Left kidney (tissue), 8 donors: ENCODE data around the gene PNLIPRP2. TPM values are rescaled to one million over a fixed set of nuclear protein-coding genes. Genes with fewer than 3 reads are reported as not detected.

Experiments
- DNase-seq: peaks from one replicate; pipeline ENCODE4 v3.0.0-alpha.2; 2013
- long read RNA-seq, 8 donors: transcript quantifications; one replicate each; lab custom pipeline, GENCODE V29; 2026
- polyA plus RNA-seq: library from polyadenylated mRNA; unstranded; fragments of 120-200 nt; gene quantifications from one replicate; pipeline ENCODE4 v1.2.1, GENCODE V29; 2013; ENCODE audit not compliant: insufficient read length

Gene PNLIPRP2
- polyA plus RNA-seq, result not detected
- long read RNA-seq, donor 1, result 0 reads
- long read RNA-seq, donor 2, result 0 reads
- long read RNA-seq, donor 3, result 0 reads
- long read RNA-seq, donor 4, result 0 reads
- long read RNA-seq, donor 5, result 0 reads
- long read RNA-seq, donor 6, result 0 reads
- long read RNA-seq, donor 7, result 0 reads
- long read RNA-seq, donor 8, result 0 reads

DNA sequence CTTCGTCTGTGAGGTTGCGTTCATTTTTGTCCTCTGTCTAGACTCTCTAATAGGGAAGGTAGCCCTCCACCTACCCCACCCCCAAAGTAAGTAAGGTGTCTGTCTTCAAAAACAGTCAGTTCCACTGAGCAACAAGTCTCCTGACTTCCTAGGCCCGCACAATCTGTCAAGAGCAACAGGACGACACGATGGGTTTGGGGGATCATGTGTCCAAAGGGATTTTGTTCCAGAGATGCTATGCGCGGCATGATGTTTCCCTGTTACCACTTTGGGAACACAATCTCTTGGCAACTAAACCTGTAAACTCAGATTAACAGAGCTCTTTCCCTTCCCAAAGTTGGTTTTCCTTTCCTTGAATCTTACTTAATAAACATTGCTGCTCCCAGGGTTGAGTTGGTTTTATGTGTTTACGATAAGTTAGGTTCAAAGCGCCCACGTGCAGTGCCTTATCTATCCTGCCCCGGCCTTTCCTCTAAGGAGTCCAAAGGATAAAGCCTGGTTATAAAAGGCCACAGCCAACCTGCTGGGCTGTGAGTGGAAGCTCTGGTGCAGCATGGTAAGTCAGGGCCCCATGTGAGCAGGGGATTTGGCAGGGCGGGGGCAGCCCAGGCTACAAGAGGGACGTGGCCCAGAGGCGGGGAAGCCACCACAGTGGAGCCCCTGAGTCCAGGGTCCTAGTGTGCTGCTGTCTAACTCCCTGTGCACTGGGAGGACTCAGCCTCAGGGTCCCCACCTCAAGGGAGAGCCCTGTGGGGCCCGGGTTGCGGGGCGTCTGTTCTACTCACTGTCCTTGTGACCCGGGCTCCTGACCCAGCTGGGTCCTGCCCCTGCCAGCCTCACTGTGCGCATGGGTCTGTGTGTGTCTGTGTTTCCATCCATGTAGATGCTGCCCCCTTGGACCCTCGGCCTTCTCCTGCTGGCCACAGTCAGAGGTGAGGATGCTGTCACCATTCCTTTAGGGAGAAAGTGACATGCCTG is at the start of gene PNLIPRP2:
PNLIPRP2 (plus strand) TSS at position 531 of the 978 bp plus-strand sequence.
- no peak for DNase-seq

DNA sequence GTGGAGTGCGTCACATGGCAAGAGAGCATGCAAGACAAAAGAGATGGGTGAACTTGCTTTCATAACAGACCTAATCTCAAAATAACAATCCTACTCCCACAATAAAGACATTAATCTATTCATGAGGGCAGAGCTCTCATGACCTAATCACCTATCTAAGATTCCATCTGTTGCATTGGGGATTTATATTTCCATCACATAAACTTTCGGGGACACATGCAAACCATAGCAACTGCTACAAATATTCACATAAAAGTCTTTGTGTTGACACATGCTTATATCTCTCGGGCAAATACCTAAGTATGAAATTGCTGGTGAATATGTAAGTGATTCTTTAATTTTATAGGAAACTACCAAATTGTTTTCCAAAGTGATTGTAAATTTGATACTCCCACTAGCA is 46.0 kb upstream of the PNLIPRP2 start:
- DNase-seq, result no peak

DNA sequence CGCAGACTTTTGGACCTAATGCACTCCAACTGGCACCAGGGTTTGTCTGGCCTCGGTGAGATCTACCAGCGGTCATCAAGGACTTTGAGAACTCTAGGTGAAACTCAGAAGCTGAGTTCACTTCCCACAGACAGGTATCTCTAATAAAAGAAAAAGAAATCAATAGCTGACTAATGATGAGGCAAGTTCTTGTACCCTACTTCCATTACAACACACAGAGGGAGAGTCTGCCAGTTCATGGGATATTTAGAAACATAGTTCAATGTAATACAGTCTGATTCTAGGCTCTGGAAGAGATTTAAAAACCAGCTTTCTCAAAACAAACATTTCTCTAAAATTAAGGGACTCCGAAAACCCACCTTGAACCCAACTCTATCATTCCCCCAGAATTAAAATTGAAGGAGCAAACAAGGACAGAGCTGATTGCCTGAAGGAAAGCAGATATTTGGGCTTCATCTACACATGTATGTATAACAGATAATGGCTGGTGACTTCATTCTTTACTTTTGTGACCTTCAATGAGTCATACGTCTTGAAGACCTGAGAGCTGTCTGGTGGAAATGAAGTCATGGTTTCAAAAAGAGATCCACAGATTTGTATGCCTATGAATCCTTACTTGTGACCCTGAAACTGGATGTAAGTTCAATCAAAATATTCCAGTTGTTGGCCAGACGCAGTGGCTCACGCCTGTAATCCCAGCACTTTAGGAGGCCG is 32.7 kb upstream of the PNLIPRP2 start:
- no peak for DNase-seq

DNA sequence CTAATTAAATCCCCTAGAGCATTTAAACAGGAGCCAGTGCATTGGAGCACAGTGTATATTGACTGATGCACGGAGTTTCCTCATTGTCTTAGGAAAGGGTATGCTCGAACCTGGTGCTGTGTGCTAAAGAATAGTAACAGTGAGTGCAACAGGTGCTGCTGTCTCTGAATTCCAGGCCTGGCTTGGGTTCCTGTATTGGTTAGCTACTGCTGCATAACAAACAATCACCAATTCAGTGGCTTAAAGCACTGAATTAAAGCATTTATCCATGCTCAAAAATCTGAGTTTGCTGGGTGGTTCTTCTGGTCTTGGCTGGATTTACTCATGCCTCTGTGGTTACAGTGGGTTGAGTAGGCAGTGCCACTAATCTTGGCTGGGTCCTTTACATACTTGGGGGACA is 31.8 kb upstream of the PNLIPRP2 start:
- DNase-seq, result no peak

DNA sequence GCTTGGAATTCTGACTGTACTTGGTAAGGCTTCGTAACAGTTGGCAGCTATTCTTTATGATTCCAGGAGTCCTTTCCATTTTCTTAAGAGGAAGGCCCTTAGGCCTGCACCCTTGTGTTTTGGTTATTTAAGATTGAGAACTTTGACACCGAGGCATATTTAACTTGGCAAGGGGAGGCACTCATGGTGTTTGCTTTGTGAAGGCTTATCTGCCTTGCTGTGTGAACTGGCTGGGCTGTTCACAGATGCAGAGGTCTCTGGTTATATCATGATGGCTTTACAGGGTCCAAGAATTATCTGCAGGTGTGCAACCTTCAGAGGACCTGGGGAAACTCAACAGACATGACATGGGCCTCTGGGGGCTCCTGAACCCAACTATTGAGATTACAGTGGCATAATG is 30.8 kb upstream of the PNLIPRP2 start:
- DNase-seq, result no peak

DNA sequence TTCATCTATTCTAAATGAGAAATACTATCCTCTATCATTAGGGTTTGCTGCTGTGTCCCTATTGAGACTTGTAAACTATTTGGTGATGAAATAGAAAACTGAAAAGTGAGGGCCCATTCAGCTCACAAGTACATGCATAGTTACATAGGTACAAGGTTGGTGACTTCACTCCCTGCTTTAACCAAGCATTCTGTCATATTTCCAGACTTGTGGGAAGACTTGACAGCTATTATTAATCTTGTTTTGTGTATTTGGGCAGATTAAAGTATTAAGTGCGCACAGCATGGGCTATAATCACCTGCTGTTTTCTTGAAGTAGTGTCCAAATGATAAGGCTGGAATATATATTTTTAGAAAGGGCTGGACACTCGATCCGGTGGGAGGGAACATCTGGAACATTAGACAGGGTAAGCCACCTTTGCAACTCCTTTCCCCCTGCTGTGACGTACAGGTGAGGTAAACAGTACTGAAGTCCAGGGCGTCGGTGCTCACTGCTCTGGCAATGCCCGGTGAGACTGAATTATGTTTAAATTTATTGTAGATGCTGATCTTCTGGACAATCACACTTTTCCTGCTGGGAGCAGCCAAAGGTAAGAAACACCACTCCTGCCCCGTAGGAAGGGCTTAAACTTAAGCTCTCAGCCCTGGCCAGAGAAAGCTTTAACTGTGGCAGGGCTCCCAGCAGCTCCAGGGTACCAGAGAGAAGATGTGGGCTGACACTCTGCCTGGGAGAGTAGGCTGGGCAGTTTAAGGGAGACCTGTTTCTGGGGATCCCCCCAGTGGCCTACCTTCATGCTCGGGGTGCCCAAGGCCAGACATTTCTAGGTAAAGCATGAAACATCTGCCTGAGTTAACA is 29.9 kb upstream of the PNLIPRP2 start, which contains the start of gene PNLIPRP1:
PNLIPRP1 (plus strand) TSS at position 370 of the 855 bp plus-strand sequence; CDS start at position 541, 171 bp downstream.
- no peak for DNase-seq

DNA sequence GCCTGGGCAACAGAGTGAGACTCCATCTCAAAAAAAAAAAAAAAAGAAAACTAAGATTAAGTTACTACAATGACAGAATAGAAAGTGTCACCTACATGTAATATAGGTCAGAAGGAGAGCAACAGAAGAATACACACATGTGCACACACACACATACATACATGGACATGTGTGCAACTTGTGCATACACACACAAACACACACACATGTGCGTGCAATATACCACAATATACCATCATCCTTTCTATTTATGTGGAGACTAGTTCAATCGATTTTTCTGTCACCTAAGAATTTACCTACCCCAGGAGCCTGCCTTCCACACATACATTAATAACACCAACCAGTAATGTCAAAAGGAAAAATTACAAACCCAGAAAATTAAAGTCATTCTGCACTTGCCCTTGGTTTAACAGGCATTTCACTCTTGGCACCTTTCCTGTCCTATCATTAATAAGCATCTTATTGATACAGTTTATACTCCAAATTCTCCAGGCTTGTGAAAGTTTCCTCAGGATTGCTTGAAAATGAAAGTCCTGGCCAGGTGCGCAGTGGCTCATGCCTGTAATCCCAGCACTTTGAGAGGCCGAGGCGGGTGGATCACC is 27.5 kb upstream of the PNLIPRP2 start:
- no peak for DNase-seq

DNA sequence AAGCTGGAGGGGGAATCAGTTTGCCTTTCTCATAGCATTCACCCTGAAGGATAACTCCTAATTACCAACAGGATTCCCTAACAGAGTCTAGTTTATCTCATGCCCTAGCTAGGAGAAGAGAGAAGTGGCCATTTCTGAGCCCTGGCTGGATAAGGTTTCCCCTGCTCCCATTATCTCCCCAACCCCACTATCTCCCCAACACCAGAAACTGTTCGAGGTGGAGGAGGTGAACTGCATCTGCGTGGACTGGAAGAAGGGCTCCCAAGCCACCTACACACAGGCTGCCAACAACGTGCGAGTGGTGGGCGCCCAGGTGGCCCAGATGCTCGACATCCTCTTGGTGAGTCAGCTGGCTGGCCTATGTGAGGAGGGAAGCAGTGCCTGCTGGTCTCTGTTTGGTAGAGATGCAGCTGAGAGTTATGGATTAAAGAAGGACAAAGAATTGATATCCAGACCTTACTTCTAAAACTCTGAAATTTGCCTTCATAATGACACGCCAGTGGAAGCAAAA is 26.2 kb upstream of the PNLIPRP2 start:
- no peak for DNase-seq

DNA sequence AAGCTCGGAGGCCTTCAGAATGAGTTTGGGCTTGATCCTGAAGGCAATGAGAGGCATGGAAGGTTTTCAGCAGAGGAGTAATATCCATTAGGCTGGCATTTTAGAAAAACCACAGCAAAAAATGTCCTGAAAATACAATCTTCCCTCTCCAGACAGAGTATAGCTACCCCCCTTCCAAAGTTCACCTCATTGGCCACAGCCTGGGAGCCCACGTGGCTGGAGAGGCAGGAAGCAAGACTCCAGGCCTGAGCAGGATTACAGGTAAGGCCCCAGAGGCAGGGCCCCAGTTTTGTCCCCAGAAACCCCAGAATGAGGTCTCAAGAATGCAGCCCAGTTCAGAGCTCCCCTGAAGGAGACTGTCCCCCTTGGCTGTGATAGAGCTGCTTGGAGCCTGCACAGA is 24.7 kb upstream of the PNLIPRP2 start:
- DNase-seq, result no peak

DNA sequence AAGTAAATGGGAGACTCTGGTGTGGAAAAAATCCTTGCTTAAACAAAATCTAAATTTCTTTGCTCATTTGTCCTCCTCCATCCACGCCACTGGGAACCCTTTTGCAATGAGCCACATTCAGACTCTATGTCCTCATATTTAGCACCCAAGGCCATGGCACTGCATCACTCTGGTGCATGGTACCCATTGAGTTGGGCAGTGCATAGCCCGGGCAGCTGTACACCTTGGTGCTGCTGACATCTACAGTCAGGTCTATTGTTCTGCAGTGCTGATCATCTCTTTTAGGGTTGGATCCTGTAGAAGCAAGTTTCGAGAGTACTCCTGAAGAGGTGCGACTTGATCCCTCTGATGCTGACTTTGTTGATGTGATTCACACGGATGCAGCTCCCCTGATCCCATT is 23.2 kb upstream of the PNLIPRP2 start:
- DNase-seq, result no peak

DNA sequence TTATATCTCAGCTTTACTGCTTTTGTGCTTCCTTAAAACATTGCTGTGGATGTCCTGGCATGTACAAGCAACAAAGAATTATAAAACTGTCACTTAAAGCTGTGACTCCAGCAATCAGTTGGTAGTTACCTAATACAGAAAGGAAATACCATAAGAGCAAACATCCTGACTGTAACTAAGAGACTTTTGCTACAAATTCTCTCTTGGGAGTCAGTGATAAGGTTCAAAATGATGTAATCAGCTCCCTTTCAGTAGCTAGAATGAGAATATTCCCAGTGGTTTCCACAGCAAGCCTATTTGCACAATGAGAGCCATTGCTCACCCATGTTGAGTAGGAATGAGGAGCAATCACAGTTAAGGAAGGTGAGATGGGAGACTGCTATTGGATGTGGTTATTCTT is 22.4 kb upstream of the PNLIPRP2 start:
- no peak for DNase-seq

DNA sequence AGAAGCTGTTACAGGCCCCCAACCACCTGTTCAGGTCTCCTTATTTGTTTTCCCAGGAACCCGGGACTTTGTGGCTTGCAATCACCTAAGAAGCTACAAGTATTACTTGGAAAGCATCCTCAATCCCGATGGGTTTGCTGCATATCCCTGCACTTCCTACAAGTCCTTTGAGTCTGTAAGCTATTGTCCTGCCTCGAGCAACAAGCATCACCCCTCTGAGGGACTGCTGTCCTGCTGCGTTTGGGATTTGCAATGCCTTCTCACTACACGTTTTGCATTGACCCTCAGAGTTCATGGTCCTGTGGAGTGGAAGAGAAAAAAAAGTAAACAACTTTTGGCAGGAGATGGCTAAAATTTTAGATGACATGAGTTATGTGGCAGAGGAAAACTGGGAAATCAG is 20.8 kb upstream of the PNLIPRP2 start:
- no peak for DNase-seq

DNA sequence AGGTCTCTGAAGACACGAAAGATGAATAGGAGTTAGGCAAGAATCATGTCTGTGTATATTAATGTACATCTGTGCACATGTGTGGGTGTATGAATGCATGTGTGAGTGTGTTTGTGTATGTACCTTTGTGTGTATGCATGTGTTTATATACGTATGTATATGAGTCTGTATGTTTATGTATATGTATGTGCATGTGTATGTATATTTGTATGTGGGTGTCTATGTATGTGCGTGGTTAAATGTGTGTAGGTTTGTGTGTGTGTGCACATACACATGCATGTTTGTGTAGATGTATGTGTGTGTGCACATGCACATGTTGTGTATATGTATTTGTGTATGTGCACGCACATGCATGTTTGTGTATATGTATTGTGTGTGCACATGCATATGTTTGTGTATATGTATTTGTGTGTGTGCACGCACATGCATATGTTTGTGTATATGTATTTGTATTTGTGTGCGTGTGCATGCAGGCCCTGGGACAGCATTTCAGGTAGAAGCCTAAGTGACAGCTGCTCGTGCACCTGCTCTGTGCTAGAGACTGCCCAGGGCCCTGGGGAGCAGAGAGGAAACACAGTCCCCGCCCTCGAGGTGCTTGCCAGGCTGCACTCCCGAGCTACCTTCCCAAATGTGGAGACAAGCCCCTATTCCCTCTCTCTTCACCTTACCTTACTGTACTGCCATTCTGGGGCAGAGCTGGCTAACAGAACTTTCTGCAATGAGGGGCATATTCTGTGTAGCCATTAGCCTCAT is 17.9 kb upstream of the PNLIPRP2 start:
- DNase-seq, result no peak

DNA sequence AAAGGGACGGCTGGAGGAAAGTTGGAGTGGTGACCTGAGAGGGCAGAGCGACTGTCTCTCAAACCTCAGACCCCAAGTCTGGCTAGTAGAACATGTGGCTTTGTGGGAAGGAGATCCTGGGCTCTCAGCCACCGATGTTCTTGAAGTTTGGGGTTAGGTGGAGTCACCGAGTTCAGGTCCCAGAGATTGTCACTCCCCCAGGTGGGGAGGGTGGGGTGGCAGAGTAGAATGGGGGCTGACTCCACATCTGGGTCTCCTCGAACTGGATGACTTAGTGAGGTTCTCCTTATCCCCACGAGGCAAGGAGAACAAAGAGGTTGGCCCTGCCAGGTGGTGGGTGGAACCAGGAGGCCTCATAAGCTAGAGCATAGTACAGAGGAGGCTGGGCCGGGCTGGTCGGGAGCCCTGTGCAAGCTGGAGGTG is 14.7 kb upstream of the PNLIPRP2 start:
- no peak for DNase-seq

DNA sequence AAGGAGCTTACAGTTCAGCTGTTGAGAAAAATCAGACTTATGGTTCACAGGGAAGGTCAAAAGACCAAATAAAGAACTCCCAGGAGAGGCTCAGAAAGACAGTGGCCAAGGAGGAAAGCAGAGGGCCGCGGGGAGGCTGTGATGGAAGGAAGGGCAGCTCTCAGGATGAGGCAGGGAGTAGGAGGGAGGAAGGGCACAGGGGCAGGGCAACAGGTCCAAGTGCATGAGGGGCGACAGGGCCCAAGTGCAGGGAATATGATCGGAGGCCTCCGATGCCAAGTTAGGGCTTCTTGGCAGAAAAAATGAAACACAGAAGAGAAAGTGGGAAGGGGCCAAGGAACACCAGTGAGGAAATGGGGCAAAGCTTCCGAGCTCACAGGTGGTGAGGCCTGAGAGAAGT is 13.4 kb upstream of the PNLIPRP2 start:
- no peak for DNase-seq

DNA sequence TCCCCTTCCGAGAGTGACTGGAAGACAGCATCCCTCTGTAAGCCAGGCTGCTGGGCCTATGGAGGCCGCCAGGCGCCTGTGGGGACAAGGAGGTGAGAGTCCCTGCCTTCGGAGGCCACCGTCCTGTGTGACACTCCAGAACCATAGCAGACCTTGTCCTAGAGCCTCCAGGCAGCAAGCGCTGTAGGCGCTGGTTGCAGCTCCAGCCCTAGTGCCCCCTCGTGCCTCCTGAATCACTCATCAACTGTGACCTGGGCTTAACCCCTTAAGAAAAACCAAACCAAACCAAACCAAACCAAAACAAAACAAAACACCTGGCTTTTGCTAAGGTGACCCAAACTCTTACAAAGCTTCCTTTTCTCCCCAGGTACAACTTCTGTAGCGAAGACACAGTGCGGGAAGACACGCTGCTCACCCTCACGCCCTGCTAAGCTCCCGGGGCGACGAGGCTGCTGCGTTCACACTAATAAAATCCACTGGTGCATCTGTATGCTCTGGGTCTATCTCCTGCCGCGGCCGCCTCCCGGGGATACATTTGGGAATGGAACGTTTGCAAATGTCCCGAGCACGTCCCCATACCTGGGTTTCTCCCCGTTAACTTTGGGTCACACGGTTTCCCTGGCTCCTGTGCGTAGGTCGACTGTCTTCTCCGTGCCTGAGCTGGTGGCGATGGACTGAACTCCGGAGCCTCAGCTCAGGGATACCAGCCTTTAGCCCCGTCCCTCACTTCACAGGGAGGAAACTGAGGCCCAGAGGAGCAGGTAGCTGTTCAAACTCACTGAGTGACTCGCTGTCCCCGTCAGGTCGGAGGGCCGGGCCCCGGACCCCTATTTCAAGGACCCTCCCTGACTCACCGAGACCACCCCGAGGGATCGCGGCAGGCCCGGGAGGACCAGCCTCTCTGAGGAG is 11.8 kb upstream of the PNLIPRP2 start:
- no peak for DNase-seq

DNA sequence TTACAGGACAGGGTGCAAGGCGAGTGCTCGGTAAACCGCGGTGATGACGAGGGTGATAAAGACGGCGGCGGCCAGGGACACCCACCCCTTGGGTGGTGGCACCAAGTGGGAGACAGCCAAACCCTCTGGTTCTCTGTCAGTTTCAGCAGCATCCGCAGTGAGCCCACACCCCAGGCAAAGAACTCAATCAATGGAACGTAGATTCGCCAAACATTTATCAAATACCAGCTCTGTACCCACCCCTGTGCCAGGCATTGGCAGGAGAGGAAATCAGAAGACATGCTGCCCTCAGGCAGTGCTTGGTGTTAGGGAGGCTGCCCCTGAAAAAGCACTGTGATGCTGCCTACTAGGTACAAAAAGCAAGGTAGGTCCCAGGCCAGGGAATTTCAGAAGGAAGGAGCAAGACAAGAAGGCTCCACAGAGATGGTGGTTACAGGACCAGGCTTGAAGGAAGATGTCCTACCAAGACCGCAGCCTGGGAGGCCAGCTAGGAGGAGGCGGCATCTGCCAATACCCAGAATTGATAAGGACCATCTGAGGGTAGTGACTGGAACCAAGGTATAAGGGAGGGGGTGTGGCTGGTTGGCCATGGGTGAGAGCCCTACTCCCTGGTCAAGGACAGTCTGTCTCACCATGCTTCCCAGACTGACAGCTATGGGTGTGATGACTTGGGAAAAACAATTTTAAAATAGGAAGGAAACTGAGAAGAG is 10.2 kb upstream of the PNLIPRP2 start:
- no peak for DNase-seq

DNA sequence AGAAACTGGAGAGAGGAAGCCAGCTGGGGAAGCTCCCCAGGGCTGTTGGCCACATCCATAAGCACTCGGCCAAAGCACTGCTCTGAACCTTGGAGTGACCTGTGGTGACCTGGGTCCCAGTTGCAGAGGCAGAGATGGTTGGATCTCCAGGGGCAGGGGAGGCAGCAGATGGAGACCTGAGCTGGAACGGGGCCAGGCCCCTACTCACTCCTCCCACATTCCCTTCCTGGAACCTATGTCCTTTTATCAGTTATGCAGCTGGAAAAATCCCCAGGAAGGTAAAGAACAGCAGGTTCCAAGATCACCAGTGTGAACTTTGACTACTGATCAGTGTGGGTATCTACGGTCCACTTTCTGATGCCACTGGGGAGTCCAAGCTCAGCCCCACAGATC is 9.6 kb upstream of the PNLIPRP2 start:
- DNase-seq, result no peak
